ENCODE results near the gene TGFB1. TPM values are rescaled to one million over a fixed set of nuclear protein-coding genes. Genes with fewer than 3 reads are reported as not detected.

The TGFB1 gene
- total RNA-seq, 1 experiment from 2014 or later, result 30.1 TPM

DNA sequence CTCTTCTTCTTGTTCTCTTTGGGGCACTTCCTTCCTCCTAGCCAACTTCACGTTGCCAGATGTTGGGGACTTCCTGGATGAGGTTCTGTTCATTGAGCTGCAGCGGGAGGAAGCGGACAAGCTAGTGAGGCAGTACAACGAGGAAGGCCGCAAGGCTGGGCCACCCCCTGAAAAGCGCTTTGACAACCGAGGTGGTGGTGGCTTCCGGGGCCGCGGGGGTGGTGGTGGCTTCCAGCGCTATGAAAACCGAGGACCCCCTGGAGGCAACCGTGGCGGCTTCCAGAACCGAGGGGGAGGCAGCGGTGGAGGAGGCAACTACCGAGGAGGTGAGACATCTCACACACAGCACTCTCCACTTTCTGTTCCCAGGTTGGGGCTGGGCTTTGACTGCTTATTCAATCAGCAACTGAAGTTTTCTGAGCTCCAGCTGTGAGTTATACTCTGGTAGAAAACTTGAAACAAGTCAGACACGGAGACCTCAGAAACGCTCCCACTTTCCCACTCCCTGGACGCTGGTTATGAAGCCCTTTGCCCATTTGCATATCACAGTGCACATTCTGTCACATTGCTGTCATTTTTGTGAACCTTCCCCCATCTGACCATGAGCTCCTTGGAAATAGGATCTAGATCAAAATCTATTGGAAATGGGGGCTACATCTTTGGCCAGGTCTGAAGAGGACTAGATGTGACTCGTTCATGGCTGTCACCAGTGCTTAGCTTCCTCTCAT lies 50.9 kb downstream of the TGFB1 start:
- H3K23ac ChIP-seq (ENCODE audit: insufficient read length, low read depth, low read length), result no peak overlapping the region
- no peak overlapping the region for H3K4me3 Mint-ChIP-seq
- no peak overlapping the region for H4K5ac ChIP-seq (ENCODE audit: insufficient read length, low read depth, low read length)
- no peak overlapping the region for H3K56ac ChIP-seq (ENCODE audit: insufficient read length, low read depth, low read length)
- no peak overlapping the region for H3K14ac ChIP-seq (ENCODE audit: insufficient read depth, low read length)
- H3T11ph ChIP-seq (ENCODE audit: low read length), result no peak overlapping the region
- no peak overlapping the region for H4K8ac ChIP-seq (replicated peaks; ENCODE audit: insufficient read length, low read depth, low read length)
- no peak overlapping the region for H2BK5ac ChIP-seq (ENCODE audit: insufficient read length, low read length)
- H4K20me1 ChIP-seq (ENCODE audit: control insufficient read depth, insufficient read depth, insufficient read length), result no peaks in the 10 kb centered on the region
- no peak overlapping the region for H2BK120ac ChIP-seq (ENCODE audit: low read depth, low read length, poor library complexity, severe bottlenecking)
- H3K27ac ChIP-seq (ENCODE audit: insufficient read length, low read depth, low read length), result no peak overlapping the region
- no peaks in the 10 kb centered on the region for H3K79me1 ChIP-seq (ENCODE audit: insufficient read depth, low read depth, low read length, poor library complexity, severe bottlenecking)
- no peak overlapping the region for H2AK5ac ChIP-seq (ENCODE audit: insufficient read length, low read length)
- peaks cover 72 to 98% (median 95%) of the 10 kb centered on the region in 3 experiments for H3K36me3 Mint-ChIP-seq (ENCODE audit: insufficient read depth in 1 of 3, low read depth in 3 of 3)
- H2BK20ac ChIP-seq (ENCODE audit: low read depth, low read length, poor library complexity, severe bottlenecking), result no peak overlapping the region
- no peaks in the 10 kb centered on the region for H3K9me3 ChIP-seq (ENCODE audit: control insufficient read depth, low read depth, low read length)
- no peak overlapping the region for H3K4me2 ChIP-seq (ENCODE audit: insufficient read depth, insufficient read length, low read length)
- H3K4me1 Mint-ChIP-seq, result peaks cover 0 to 4% of the 10 kb centered on the region in 2 experiments; a peak in 3 of 4 replicates
- no peak overlapping the region for H2BK15ac ChIP-seq (ENCODE audit: low read depth, low read length)
- no peak overlapping the region for H3K18ac ChIP-seq (ENCODE audit: insufficient read length, low read depth, low read length)
- TF ChIP-seq, protein P1, sequence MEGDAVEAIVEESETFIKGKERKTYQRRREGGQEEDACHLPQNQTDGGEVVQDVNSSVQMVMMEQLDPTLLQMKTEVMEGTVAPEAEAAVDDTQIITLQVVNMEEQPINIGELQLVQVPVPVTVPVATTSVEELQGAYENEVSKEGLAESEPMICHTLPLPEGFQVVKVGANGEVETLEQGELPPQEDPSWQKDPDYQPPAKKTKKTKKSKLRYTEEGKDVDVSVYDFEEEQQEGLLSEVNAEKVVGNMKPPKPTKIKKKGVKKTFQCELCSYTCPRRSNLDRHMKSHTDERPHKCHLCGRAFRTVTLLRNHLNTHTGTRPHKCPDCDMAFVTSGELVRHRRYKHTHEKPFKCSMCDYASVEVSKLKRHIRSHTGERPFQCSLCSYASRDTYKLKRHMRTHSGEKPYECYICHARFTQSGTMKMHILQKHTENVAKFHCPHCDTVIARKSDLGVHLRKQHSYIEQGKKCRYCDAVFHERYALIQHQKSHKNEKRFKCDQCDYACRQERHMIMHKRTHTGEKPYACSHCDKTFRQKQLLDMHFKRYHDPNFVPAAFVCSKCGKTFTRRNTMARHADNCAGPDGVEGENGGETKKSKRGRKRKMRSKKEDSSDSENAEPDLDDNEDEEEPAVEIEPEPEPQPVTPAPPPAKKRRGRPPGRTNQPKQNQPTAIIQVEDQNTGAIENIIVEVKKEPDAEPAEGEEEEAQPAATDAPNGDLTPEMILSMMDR (conservative IDR thresholded peaks at IDR 0.05), result no peak
- H3K23me2 ChIP-seq (ENCODE audit: insufficient read length, low read depth, low read length, poor library complexity, severe bottlenecking), result no peaks in the 10 kb centered on the region
- no peaks in the 10 kb centered on the region for H3K79me2 ChIP-seq (ENCODE audit: insufficient read depth, low read length)
- H3K4me1 ChIP-seq (ENCODE audit: insufficient read depth, low read length), result no peaks in the 10 kb centered on the region
- H2BK12ac ChIP-seq (ENCODE audit: insufficient read length, low read depth, low read length), result no peak overlapping the region
- H3K4ac ChIP-seq (ENCODE audit: low read depth, low read length), result no peak overlapping the region
- no peaks in the 10 kb centered on the region for H3K9me3 Mint-ChIP-seq
- no peaks in the 10 kb centered on the region for H3K27me3 Mint-ChIP-seq (ENCODE audit: low read depth)
- no peak overlapping the region for H3K9ac ChIP-seq (ENCODE audit: extremely low read depth, insufficient read length, low read length)
- H3K27ac Mint-ChIP-seq, result peak overlapping the region in 2 of 3 experiments; percentile 39 to 75; a peak in 2 of 7 replicates
- DNase-seq, result no peak
- H4K91ac ChIP-seq (ENCODE audit: insufficient read length, low read depth, low read length), result no peak overlapping the region
- H3K27me3 ChIP-seq (ENCODE audit: insufficient read depth, low read length), result no peaks in the 10 kb centered on the region; the same call in 1 of the 2 replicates
- WGBS (ENCODE audit: extremely low coverage, insufficient read length, low lambda C conversion rate), result no CpG with 5 or more reads among the region's 21 CpGs
- H2AFZ ChIP-seq (ENCODE audit: low read length), result no peak overlapping the region

Data from H9 (cell line).